HG03439 (cell line): ENCODE measurements around the gene ST8SIA1.

Experiments
- ATAC-seq: cut with Tn5 transposase; IDR thresholded peaks from one replicate; pipeline ENCODE4 v1.9.1; 2021; ENCODE audit warnings: mild to moderate bottlenecking, moderate library complexity; ENCODE audit not compliant: unreplicated experiment

Gene ST8SIA1

GRCh38 chr12:22284871-22285270 lies 49.6 kb downstream of the ST8SIA1 start:
- ATAC-seq, result no peak

- no peak for ATAC-seq
These were observed 51.0 kb downstream of the ST8SIA1 start for GRCh38 chr12:22283508-22283907.

DNA sequence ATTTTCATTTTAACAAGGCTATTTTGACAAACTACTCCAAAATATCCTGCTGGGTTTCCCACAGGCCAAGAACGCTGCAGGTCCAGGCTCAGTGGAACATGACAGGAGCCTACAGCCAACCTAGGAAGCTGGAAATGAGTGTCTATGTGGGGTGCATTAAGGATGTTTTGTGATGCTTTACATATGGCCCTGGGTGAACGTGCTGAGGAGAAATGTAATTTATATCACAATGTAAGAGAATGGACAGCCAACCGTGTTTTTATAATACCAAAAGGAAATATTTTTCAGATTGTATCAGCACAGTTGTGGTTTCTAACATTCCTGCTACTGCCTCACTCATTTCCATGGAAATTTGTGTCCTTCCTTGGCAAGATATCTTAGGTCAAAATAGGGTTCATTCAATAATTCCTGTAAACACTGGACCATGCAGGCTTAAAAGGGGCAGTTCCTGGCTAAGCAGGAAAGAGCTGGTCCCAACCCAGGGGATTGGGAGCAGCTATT lies 51.5 kb downstream of the ST8SIA1 start:
- no peak for ATAC-seq

DNA sequence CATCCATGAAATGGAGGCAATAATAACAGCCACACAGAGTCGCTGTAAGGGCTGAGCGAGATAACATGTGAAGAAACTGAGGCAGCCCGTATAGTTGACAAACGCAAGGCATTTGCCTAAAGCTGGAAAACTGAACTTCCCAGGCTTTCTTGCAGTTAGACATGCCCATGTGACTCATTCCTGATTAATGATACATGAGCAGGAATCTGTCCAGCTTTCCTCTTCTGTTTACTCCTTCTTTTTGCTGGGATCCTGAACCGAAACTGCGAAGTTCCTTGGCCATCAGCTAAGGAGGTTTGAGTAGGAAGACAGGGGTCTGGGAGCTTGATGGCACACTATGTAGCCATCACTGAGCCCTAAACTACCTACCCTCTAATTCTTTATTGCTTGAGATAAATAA lies 52.2 kb downstream of the ST8SIA1 start:
- no peak for ATAC-seq

DNA sequence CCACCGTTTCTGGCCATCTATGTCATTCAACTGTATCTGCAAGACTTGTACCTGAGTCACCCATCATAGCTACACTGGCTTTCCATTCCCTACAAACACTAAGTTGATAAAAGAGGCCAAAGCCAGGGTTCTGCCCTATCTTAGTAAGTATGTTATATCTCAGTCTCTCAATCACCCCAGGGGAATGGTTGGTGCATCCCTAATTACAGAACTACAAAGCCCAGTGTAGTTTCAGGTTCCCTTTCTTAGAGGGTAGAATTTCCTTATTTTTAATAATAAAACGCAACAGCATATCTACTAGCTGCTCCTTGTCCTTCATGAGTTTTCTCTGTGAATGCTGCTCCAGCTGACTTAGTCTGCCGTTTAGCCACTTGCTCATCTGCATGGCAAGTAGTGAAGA lies 57.6 kb downstream of the ST8SIA1 start:
- ATAC-seq, result no peak

GRCh38 chr12:22276313-22276712 lies 58.2 kb downstream of the ST8SIA1 start:
- no peak for ATAC-seq

DNA sequence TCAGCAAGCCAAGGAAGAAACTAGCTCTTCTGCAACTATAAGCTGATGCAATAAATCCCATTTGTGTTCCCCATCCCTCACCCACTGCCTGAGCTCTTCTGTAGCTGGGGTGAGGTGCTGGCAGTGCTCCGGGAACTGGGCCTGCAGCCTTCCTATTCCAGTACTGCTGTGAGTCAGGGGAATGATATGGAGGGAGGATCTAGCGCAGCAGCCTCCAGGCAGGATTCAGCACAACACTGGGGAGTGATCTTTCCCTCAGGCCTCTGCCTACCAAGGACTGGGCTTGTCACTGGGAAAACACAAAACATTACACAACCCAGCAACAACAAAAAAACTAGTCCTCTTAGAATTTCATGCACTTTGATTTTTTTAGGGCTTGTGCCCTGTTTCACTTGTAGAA lies 58.7 kb downstream of the ST8SIA1 start:
- ATAC-seq, result no peak

GRCh38 chr12:22272335-22273151 lies 62.0 kb downstream of the ST8SIA1 start:
- no peak for ATAC-seq

- no peak for ATAC-seq
These were observed 63.5 kb downstream of the ST8SIA1 start for GRCh38 chr12:22271023-22271422.

- no peak for ATAC-seq
These were observed 65.5 kb downstream of the ST8SIA1 start for GRCh38 chr12:22268973-22269372.

DNA sequence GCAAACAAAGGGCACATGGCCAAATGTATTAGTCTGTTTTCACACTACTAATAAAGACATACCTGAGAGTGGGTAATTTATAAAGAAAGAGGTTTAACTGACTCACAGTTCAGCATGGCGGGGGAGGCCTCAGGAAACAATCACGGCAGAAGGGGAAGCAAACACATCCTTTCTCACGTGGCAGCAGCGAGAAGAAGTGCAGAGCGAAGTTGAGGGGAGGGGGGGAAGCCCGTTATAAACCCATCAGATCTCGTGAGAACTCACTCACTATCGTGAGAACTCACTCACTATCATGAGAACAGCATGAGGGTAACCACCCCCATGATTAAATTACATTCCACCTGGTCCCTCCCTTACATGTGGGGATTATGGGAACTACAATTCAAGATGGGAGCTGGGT lies 66.1 kb downstream of the ST8SIA1 start:
- no peak for ATAC-seq

DNA sequence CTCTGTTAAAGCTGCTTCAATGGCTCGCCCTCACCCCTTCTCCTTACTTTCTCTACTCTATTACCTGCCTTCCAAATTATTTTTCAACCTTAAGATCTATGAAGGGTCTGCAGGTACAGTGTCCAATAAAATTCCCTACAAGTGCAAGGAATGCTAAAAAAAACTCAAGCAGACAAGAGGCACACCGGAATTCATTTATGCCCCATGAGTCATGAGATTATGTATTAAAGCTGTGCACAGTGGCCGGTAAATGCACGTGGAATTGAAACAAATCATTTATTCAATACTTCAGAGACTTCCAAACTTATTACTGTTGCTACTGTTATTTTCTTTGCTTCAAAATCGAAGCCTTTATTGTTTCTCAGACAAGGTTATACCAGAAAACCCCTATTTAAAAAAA lies 68.4 kb downstream of the ST8SIA1 start:
- no peak for ATAC-seq

- no peak for ATAC-seq
These were observed 70.1 kb downstream of the ST8SIA1 start for GRCh38 chr12:22264380-22264779.

- no peak for ATAC-seq
These were observed 72.2 kb downstream of the ST8SIA1 start for GRCh38 chr12:22262309-22262708.

DNA sequence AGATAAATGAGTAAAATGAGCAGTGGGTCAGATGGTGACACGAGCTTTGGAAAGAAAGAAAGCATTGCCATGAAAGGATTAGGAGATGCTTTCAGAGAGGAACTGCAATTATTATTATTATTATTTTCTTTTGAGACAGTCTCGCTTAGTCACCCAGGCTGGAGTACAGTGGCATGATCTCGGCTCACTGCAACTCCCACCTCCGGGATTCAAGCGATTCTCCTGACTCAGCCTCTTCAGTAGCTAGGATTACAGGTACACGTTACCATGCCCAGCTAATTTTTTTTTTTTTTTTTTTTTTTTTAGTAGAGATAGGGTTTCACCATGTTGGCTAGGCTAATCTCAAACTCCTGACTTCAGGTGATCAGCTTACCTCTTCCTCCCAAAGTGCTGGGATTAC lies 77.4 kb downstream of the ST8SIA1 start:
- ATAC-seq, result no peak

DNA sequence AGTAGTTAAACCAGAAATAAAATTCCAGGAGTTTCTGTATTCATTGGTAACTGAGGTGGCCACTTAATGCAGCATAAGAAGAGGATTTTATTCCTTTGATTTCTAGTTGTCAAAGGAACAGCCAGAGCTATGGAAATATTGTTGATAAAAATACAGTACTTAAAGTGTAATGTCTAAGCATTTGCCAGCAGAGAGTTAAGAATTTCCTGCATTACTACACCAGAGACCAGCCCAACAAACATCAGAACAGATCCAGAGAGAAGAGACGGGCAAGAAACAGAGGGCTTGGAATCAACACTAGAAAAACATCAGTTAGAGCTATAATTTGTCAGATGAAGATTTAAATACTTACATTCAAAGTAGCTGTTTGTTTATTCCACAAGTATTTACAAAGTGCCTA lies 77.9 kb downstream of the ST8SIA1 start:
- no peak for ATAC-seq

DNA sequence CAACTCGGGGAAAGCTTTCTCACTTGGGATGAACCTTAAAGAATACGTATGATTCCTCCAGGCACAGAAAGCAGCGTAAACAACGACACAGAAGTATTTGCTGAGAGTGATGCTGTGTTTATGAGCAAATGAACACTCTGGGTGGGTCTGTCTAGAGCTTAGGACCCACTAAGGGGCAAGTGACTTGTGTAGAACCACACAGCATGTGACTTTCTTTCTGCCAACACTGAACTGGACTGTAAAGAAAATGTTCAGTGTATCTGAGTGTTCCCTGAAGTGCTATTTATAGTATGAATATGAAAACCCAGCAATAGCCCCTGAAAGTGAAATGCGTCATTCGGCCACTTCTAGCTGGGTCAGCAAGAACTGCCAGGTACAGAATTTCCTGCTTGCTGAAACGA lies 78.5 kb downstream of the ST8SIA1 start:
- ATAC-seq, result no peak

DNA sequence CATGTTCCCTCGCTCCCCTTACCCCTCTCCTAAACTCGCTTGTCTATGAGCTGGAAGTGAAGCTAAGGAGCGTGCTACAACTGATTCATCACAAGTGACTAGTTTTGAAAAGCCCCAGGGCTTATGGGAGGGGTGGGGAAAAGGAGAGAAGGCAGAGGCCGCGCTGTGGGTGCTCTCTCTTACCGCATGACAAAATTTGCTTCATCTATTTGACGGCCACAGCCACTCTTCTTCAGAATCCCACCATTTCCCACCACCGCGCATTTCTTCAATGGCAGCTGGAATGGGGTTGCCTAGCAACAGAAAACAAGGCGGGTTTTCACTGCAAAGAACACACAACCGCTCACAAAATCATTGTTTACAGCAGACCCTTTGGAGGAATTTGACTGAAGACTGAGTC lies 79.4 kb downstream of the ST8SIA1 start:
- no peak for ATAC-seq

GRCh38 chr12:22254478-22254877 lies 80.0 kb downstream of the ST8SIA1 start:
- ATAC-seq, result no peak

GRCh38 chr12:22252057-22252456 lies 82.5 kb downstream of the ST8SIA1 start:
- no peak for ATAC-seq

DNA sequence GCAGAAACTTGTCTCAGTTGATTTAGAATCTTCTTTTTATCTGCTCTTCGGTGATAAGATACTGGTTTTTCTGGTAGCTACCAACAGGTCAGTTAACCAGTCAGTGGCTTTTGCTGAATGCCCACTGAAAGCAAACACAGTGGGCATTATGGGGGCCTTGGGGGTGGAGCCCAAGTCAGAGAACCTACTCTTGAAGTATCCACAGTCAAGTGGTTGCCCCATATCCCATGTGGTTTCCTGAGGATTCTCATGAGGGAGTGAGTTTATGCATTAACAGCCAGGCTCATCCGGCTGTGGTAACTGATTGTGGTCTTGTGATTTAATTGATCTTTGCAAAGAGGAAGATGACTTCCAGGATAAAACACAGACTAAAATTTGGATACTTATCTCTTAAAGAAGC lies 83.7 kb downstream of the ST8SIA1 start:
- ATAC-seq, result no peak

DNA sequence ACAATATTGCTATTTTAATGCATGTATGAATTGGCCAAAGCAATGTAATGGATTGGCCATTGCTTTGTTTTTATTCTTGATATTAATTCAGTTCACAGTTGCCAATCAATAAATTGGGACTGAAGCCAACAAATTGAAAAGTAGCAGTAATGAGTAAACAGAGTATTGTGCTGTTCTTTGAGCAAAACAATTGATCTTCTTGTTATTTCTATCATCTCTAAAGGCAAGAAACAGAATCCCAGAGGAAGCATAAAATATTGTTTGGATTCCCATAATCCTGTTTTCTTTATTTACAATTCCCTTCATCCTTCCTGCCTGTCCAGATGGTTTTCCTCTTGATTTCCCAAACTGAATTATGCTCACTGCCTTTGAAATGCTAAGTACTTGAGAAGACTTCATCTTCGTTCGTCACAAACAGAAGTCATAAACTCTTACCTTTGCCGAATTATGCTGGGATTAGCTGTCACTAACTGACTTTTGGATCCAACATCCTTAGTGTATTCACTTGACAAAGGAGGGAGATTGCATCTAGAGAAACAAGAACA lies 85.9 kb downstream of the ST8SIA1 start:
- ATAC-seq, result no peak

DNA sequence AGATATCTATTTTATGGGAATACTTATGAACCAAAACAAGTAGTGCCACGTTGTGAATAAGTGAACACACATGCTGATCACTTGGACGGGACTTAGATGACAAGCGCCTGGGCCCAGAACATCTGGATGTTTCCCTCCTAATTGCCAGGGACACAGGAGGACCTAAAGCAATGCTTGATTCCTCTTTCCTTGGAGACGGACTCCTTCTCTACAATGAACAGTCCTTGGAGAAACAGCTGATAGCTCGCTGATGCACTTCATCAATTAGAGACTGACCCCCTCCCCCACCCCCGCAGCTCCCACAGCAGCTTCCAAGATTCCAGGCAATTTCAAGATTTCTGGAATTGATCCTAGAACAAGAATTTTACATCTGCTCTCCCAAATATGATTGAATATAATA lies 86.4 kb downstream of the ST8SIA1 start:
- ATAC-seq, result no peak
